Measurements from ENCODE around the gene OXSM. TPM values are rescaled to one million over a fixed set of nuclear protein-coding genes. Genes with fewer than 3 reads are reported as not detected.

The OXSM gene
- total RNA-seq, 4 donors from 2014 or later: 5.9 to 7.9 (median 7.0) TPM

GRCh38 chr3:25751048-25751447 lies 38.8 kb upstream of the OXSM start:
- ATAC-seq: no peak
- H3K4me1 ChIP-seq: no peaks in the 10 kb centered on the region

GRCh38 chr3:25751725-25752124 lies 38.2 kb upstream of the OXSM start:
- TF ChIP-seq CTCF (IDR thresholded peaks at IDR 0.05): no peak
- TF ChIP-seq POLR2A (IDR thresholded peaks at IDR 0.05): no peak
- TF ChIP-seq POLR2AphosphoS5 (IDR thresholded peaks at IDR 0.05): no peak
- no peak for TF ChIP-seq EP300 (IDR thresholded peaks at IDR 0.05)
- 70% methylated on average over 1 of the region's 1 CpG for WGBS, 2 donors (ENCODE audit: low coverage in 1 of 2)

More at GRCh38 chr3:25751048-25751447, 38.8 kb upstream of the OXSM start:
- WGBS, 2 donors (ENCODE audit: low coverage in 1 of 2): 87 to 100% methylated on average over 3 of the region's 3 CpGs
- H3K4me3 ChIP-seq: no peak overlapping the region
- H3K27me3 ChIP-seq: no peaks in the 10 kb centered on the region
- no peak for TF ChIP-seq CTCF (IDR thresholded peaks at IDR 0.05)
- no peak for TF ChIP-seq EP300 (IDR thresholded peaks at IDR 0.05)
- no peak for TF ChIP-seq POLR2A (IDR thresholded peaks at IDR 0.05)
- TF ChIP-seq POLR2AphosphoS5 (IDR thresholded peaks at IDR 0.05): no peak
- H3K9me3 ChIP-seq: no peaks in the 10 kb centered on the region
- no peak overlapping the region for H3K27ac ChIP-seq
- peaks cover 6 to 59% of the 10 kb centered on the region in 2 donors for H3K36me3 ChIP-seq

GRCh38 chr3:25768851-25769250 lies 21.0 kb upstream of the OXSM start:
- H3K27ac ChIP-seq: no peak overlapping the region
- WGBS, 2 donors (ENCODE audit: low coverage in 1 of 2): 92 to 100% methylated on average over 3 to 6 of the region's 6 CpGs
- no peaks in the 10 kb centered on the region for H3K4me1 ChIP-seq
- no peaks in the 10 kb centered on the region for H3K27me3 ChIP-seq
- H3K9me3 ChIP-seq: no peaks in the 10 kb centered on the region
- ATAC-seq: no peak
- H3K36me3 ChIP-seq: peaks cover 0 to 32% of the 10 kb centered on the region in 2 donors
- no peak for TF ChIP-seq POLR2AphosphoS5 (IDR thresholded peaks at IDR 0.05)
- no peak for TF ChIP-seq CTCF (IDR thresholded peaks at IDR 0.05)
- no peak for TF ChIP-seq EP300 (IDR thresholded peaks at IDR 0.05)
- TF ChIP-seq POLR2A (IDR thresholded peaks at IDR 0.05): no peak
- no peak overlapping the region for H3K4me3 ChIP-seq

More at GRCh38 chr3:25751725-25752124, 38.2 kb upstream of the OXSM start:
- Histone ChIP-seq H3K27ac (no peak overlapping the region), H3K9me3 (no peaks in the 10 kb centered on the region), H3K36me3 (peaks cover 6 to 53% of the 10 kb centered on the region in 2 donors), H3K4me1 (no peaks in the 10 kb centered on the region), H3K4me3 (no peak overlapping the region), H3K27me3 (no peaks in the 10 kb centered on the region)
- no peak for ATAC-seq

DNA sequence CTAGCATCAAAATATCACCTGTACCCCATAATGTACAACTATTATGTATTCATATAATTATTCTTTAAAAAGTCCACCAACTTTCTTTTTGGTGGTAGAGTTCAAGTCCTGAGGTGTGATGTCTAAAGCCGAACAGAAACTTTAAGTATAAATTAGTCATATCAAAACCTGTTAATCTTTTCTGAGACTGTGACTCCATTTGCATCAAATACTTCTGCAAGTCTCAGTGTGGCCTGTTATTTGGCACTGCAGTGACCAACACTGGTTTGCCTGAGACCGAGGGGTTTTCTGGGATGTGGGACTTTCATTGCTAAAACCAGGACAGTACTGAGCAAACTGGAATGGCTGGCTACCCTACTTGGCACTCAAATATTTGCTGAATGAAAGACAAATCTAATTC lies 14.0 kb upstream of the OXSM start:
- TF ChIP-seq POLR2AphosphoS5 (IDR thresholded peaks at IDR 0.05) (no peak), CTCF (IDR thresholded peaks at IDR 0.05) (no peak), EP300 (IDR thresholded peaks at IDR 0.05) (no peak), POLR2A (IDR thresholded peaks at IDR 0.05) (no peak)
- ATAC-seq: no peak
- H3K9me3 ChIP-seq: no peaks in the 10 kb centered on the region
- no peak overlapping the region for H3K27ac ChIP-seq
- H3K36me3 ChIP-seq: peaks cover 0 to 50% of the 10 kb centered on the region in 2 donors
- no peaks in the 10 kb centered on the region for H3K27me3 ChIP-seq
- H3K4me3 ChIP-seq: no peak overlapping the region
- peaks cover 0 to 7% (median 0%) of the 10 kb centered on the region in 3 donors for H3K4me1 ChIP-seq
- whole genome bisulfite sequencing, 2 donors (ENCODE audit: low coverage in 1 of 2): 100% methylated on average over 1 to 2 of the region's 2 CpGs

- H3K9me3 ChIP-seq: no peaks in the 10 kb centered on the region
- H3K36me3 ChIP-seq: peaks cover 0 to 29% of the 10 kb centered on the region in 2 donors
- ATAC-seq: no peak
- H3K4me1 ChIP-seq: peaks cover 0 to 32% (median 11%) of the 10 kb centered on the region in 3 donors
- WGBS, 2 donors (ENCODE audit: low coverage in 1 of 2): 93 to 95% methylated on average over 4 to 6 of the region's 6 CpGs
- H3K27me3 ChIP-seq: no peaks in the 10 kb centered on the region
- no peak overlapping the region for H3K27ac ChIP-seq
- TF ChIP-seq EP300 (IDR thresholded peaks at IDR 0.05): no peak
- no peak for TF ChIP-seq POLR2A (IDR thresholded peaks at IDR 0.05)
- TF ChIP-seq CTCF (IDR thresholded peaks at IDR 0.05): no peak
- TF ChIP-seq POLR2AphosphoS5 (IDR thresholded peaks at IDR 0.05): no peak
- no peak overlapping the region for H3K4me3 ChIP-seq
These were observed 9.3 kb upstream of the OXSM start for GRCh38 chr3:25780618-25781017.

Measured in gastroesophageal sphincter (tissue), 4 donors.